GM19193 (cell line): ENCODE results near the gene ERGIC1.

Experiments
- POLR2A ChIP-seq: IDR thresholded peaks from 4 replicates; pipeline ENCODE4 v1.6.1; 2011; ENCODE audit not compliant: insufficient read depth, insufficient read length; ENCODE audit errors: extremely low read depth

The ERGIC1 gene, protein sequence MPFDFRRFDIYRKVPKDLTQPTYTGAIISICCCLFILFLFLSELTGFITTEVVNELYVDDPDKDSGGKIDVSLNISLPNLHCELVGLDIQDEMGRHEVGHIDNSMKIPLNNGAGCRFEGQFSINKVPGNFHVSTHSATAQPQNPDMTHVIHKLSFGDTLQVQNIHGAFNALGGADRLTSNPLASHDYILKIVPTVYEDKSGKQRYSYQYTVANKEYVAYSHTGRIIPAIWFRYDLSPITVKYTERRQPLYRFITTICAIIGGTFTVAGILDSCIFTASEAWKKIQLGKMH

DNA sequence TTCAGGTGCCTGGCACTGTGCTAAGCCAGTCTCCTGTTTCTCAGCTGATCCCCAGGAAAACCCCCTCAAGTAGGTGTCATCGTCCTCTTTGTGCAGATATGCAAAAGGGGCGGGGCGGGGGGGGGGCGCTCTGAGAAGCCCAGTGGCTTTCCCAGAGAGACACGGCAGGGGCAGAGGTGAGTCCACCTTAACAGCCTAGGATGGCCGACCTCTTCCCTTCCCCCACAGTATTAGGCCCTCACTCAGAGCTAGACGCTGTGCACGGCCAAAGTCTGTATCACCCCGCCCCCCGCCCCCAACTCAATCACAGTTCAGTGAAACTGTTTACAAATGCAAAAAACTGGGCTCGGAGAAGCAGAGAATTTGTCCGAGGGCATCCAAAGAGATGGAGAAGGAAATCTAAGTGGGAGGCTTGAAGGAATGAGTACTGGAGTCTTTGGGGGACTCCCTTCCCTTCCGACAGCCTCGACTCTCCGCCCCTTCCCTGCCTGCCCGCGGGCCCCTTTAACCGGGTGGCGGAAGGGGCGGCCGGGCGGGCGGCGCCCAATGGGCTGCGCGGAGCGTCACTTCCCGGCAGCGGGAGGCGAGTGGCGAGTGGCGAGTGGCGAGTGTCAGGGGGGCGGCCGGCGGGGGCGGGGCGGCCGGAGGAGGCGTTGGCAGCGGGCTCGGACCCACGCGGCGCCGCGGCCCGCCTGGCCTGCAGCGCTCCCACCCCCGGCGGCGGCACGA, at the start of gene ERGIC1:
ERGIC1 (plus strand) TSS at position 566 of the 729 bp plus-strand sequence; CDS start at position 729, 163 bp downstream.
- peak; percentile 63 for TF ChIP-seq POLR2A

DNA sequence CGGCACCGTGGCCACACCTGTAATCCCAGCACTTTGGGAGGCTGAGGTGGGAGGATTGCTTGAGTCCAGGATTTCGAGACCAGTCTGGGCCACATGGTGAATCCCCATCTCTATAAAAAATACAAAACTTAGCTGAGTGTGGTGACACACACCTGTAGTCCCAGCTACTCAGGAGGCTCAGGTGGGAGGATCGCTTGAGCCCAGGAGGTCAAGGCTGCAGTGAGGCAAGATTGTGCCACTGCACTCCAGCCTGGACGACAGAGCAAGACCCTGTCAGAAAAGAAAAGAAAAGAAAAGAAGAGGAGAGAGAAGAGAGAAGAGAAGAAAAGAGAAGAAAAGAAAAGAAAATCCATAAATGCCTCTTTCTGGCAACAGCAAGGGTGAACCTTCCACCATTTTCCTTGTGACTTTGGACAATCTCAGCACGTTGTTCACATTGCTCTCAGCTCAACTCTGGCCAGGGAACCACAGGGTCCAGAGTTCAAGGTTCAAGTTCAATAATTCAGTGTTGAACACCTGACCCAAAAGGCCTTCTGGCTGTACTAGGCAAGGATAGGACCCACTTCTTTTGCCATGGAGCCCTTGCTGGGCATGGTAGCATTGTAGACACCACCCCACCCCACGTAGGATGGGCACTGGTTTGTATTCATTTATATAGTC, 48.5 kb upstream of the ERGIC1 start:
- TF ChIP-seq POLR2A = no peak

DNA sequence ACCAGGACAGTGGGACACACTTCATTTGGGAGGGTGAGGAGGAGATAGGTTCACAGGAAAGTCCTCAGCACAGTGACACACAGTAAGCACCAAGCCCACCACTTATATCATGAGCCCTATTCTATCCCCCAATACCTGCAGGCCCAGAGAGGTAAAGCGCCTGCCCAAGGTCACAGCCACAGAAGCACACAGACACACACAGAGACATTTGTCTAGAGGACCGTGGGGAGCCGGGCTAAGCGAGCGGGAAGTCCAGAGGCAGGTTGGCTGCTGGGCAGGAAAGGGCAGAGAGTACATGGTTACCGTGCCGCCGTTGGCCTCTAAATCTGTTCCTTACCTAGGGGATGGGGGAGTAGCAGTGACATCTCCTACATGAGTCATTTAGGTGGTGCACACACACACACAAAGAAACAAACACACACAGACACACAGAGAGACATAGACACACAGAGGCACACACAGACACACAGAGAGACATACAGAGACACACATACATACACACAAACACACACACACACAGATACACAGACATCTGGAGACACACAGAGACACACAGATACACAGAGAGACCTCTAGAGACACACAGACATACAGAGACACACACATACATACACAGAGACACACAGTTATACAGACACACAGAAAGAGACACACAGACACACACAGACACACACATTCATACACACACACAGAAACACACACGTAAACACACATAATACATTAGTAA, 47.2 kb upstream of the ERGIC1 start:
- TF ChIP-seq POLR2A = no peak

DNA sequence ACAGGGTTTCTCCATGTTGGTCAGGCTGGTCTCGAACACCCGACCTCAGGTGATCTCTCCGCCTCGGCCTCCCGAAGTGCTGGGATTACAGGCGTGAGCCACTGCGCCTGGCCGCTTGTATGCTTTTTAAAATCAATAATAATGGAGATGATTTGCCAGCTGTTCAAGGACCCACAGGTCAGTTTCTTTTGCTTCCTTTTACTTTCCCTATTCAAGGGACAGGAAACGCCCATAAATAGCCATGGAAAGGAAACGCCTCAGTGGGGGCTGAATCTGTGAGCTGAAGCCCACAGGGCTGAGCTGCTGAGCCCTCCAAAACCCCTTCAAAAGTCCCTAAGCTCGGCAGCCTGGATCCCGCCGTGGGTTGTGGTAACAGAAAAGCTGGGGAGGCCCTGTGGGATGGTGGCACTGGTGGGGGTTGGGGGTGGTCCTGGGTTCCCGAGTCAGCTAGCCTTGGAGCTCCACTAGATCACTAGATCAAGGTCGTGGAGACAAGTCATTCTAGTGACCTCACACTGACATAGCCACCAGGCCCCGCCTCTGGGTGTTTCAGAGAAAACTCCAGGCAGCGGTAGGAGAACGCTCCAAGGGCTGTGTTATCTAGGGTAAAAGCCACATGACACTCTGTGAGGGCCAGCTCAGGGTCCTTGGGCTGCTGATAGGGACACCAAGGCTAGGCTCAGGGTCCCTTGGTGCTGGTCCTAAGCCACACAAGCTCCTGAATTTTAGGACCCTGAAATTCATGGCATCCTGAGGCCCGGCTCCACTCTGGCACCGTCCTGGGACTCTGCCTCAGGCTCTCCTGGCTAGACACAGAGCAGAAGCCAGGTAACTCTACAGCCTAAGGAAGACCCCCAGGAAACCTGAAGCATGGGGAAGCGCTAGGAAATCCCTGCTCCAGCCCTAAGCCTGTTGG, 45.0 kb upstream of the ERGIC1 start:
- no peak for TF ChIP-seq POLR2A

DNA sequence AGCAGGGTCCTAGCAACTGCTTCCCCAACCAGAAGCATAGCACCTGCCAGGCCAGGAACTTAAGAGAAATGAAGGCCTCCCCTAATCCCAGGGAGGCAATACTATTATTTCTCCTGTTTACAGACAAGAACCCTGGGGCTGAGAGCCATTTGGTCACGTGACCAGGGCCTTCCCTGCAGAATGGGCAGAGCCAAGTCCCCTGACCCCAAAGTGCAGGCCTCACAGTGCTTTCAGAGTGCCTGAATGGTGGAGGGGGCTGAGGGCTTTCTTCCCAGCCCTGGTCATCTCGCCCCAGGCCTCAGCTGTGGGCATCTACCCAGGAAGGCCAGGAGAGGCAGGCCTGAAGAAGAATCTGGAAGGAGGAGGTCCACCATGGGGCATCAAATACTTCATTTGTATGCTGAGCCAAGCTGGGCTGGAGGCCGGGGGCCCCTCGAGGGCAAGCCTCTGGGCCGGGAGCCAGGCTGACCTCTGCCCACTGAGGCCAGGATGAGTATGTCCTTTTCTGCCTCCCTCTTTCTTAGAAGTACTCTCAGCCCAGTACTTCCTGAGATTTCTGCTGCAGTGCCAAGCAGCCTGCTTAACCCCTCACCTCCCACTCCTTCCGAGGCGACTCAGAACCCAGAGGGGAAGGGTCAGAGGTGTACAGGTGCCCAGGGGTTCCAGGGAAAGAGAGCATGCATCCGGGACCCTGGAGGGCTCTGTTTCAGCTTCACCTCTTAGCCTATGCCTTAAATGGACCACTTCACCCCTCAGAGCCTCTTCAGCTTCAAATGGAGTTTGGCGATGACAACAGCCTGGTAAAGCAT, 44.2 kb upstream of the ERGIC1 start:
- no peak for TF ChIP-seq POLR2A

DNA sequence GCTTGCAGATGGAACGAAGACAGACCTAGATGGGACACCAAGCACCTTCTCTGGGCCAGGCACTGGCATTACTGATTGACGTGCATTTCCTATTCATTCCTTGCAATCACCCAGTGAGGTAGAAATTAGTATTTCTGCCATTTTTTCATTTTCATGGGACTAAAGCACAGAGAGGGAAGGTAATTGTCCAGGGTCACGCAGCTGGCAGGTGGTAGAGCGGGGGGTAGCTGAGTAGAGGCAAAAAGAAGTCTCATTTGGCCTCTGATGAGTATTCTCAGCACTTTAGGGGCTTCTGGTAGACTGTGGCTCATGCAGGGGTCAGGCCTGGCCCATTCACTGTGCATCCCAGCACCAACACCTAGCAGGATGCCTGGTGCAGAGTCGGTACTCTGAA, 43.6 kb upstream of the ERGIC1 start:
- TF ChIP-seq POLR2A = no peak

DNA sequence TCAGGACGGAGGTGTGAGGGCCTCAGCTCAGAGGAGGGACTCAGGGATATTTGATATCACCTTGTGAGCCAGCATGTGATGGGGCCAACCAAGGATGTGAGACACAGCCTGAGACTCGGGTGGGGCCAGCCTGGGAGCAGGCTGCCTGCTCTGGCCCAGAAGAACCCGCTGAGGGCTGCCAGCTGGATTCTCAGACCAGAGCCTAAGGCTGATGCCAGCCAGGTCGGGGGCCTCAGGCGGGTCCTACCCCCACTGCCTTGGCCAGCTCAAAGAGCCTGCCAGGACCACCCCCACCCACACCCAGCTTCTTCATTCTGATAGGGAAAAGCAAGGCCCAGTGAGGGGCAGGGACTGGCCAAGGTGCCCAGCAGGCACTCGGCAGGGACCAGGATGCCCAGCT, 42.8 kb upstream of the ERGIC1 start:
- no peak for TF ChIP-seq POLR2A

DNA sequence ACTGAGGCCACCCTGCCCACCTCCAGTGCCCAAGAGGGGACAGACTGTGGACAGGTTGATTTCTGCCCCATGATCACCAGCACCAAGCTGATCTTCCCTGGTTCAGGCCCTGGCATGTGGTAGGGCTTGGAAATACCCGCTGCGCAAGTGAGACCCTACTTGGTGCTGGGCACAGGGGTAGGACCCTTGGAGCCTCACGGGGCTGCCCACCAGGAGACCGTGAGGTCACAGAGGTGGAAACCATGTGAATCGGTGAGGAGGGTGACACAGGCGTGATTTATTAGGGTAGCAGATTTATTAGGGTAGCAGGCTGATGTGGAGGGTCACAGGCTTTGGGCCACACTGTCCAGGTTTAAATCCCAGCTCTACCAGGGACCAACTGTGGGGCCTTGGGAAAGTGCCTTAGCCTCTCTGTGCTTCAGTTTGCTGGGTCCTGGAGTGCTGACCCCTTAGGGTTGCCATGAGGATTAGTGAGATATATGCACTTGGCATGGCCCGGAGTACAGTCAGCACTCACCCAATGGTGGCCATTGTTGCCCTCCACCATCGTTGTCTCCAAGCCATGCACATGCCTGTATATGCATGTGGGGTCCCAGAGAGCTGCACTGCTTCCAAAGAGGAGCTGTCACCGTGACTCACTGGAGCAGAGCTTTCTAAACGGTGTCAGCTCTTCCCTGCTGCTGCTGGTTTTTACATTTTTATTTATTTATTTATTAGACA, 42.2 kb upstream of the ERGIC1 start:
- TF ChIP-seq POLR2A = no peak

DNA sequence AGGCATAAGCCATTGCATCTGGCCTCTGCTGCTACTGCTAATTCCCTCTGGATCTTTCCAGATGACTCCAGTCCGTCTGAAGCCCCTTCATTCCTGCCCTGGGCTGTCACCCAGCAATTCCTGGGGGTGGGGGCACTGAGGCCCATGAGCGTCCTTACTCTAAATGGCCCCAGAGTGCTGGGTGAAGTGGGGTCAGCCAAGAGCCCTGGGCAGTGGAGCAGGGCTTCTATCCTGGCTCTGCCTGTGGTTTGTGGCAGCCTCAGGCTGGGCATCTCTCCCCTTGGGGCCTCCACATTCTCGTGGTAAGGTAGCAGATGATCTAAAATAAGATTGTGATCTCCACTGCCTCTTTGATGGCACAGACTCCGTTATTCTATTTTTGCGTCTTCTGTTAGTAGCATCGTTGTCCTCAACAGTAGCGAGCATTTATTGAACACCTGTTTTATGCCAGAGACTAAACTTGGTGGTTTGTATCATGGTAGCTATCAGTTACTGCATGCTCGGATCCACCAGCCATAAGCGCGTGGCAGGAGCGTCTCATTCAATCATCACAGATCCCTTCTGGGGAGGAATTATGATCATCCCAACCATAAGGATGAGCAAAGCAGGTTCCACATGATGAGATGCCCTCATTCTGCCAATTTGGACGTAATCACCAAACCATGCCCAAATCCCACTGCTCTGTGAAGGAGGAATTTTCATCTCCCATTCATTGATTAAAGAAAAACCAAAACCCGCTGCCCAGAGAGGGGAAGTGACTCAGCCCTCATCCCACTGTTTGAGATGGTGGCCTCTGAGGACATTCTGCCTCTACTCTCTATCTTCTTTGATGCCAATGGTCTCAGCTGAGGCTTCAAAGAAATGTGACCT, 41.1 kb upstream of the ERGIC1 start:
- no peak for TF ChIP-seq POLR2A

DNA sequence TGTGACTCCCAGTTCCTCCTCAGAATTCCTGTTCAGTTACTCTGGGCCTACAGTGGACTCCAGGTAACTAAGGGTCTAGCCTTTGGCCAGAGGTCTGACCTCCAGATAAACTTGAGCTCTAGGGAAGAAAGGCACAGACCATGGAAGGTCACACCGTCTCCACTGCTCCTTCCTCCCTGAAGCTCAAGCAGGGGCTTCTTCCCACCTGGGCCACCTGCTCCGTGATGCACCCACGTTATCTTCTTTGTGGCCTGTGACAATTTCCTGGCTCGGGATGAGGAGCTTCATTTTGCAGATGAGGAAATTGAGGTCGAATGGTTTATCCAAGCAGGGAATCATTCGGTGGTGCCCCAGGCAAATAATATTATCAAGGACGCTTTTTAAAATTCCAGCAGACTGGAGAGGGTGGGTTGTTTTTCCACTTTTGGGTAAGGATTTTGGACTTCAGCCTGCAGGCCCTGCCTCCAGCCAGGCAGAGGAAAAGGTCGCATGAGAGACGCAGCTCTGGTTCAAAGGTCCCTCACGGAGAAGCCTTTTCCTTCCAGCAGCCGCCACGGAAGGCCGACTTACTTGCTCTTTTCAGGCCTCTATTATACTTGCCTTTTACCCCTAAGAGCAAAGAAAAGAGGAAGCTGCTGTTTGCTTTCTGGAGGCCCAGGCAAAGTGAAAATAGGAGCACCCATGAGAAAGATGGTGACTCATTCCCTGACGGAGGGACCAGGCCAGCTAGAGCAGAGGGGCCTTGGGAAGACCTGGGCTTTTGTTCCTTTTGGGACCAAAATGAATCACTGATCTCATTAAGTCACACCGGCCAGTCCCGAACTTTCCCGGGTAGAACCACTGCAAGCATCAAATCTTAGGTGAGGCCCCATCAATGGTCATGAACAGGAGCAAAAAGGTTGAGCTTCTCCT, 40.2 kb upstream of the ERGIC1 start:
- no peak for TF ChIP-seq POLR2A
